ENCODE measurements around the gene EEA1.

Gene EEA1

GRCh38 chr12:92928421-92928961, 604 bp downstream of the EEA1 start:
- CTCF ChIA-PET, result interaction anchor here (1.0 to 2.4 kb wide), 2 partner anchors 13 to 491 kb away, joined by 4 to 6 read pairs; no protein-coding TSS in a partner anchor
- POLR2A ChIA-PET, result interaction anchor here (1.1 kb wide), 1 partner anchor 9 kb away, joined by 3 read pairs; no protein-coding TSS in a partner anchor
- DNase-seq (ENCODE audit: extremely low spot score), result no peak
- TF ChIP-seq, protein P1, sequence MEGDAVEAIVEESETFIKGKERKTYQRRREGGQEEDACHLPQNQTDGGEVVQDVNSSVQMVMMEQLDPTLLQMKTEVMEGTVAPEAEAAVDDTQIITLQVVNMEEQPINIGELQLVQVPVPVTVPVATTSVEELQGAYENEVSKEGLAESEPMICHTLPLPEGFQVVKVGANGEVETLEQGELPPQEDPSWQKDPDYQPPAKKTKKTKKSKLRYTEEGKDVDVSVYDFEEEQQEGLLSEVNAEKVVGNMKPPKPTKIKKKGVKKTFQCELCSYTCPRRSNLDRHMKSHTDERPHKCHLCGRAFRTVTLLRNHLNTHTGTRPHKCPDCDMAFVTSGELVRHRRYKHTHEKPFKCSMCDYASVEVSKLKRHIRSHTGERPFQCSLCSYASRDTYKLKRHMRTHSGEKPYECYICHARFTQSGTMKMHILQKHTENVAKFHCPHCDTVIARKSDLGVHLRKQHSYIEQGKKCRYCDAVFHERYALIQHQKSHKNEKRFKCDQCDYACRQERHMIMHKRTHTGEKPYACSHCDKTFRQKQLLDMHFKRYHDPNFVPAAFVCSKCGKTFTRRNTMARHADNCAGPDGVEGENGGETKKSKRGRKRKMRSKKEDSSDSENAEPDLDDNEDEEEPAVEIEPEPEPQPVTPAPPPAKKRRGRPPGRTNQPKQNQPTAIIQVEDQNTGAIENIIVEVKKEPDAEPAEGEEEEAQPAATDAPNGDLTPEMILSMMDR (IDR thresholded peaks at IDR 0.05; ENCODE audit: control extremely low read depth, extremely low read depth, low read depth, missing control alignments), result no peak

DNA sequence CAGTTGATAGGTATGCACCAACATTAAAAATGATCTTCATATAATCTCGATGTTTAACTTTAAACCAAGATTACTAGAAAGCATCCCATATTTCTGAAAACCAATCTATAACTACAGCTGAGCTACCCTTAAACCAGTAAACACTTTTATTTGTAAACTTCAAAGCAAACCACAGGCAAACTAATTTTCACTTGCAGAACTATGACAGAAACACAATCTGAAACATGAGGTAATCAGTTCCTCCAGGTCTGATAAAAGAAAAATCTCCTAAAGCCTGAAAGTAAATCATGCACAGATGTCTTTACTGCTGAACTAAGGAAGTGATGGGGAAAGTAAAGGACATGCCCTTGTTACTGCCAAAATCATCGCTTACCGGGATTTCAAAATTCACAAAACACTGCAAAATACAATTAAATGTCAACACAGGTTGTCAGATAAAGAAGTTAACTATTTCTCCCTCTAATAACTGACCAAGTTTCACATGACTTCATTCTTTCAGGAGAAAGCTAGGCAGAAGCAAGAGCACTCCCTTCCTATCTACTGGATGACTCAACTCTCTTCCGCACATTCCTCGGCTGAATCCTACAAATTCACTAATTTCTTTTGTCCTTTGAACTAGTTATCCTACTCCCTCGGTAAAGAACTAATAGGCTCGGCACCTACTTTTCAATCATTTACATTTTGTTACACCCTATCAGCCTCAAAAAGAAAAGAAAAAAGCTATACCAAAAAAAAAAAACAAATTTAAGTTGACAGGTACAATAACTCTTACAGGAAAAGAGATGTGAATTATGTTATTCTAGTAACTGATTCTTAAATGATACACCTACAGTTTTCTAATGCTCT, 1.4 kb downstream of the EEA1 start:
- peak; percentile 38 for DNase-seq (ENCODE audit: extremely low spot score)
- CTCF ChIA-PET, result interaction anchor here (1.0 to 2.4 kb wide), 16 partner anchors 10 to 1174 kb away, joined by 3 to 6 read pairs (median 4); no protein-coding TSS in a partner anchor
- TF ChIP-seq, protein P1 (IDR thresholded peaks at IDR 0.05; ENCODE audit: control extremely low read depth, extremely low read depth, low read depth, missing control alignments), result no peak
- POLR2A ChIA-PET, result interaction anchor here (0.7 kb wide), 1 partner anchor 263 kb away, joined by 3 read pairs; no protein-coding TSS in a partner anchor

- POLR2A ChIA-PET, result no interaction called here
- DNase-seq (ENCODE audit: extremely low spot score), result no peak
- TF ChIP-seq, protein P1 (IDR thresholded peaks at IDR 0.05; ENCODE audit: control extremely low read depth, extremely low read depth, low read depth, missing control alignments), result no peak
- CTCF ChIA-PET, result interaction anchor here (1.0 to 2.4 kb wide), 15 partner anchors 11 to 1175 kb away, joined by 3 to 6 read pairs (median 4); no protein-coding TSS in a partner anchor
Observed at GRCh38 chr12:92927055-92927435, 2.0 kb downstream of the EEA1 start.

DNA sequence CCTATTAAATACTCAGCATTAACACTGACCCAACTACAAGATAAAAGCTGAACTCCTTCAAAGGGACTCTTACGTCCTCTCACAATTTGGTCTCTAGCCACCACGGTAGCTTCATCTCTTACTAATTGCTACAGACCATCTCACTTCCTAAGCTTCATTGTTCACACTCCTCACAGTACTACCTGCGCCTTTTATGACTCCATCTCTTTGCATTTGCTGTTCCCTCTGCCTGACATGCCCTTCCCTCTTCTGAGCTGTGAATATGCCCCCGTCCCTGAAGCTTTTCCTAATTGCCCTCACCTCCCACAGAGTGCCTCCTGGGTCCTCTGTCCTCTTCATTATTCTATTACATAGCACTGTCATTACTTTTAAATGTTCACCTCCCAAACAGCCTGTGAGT, 2.5 kb downstream of the EEA1 start:
- ChIA-PET POLR2A (no interaction called here), CTCF (interaction anchor here (1.0 to 2.4 kb wide), 14 partner anchors 11 to 1175 kb away, joined by 3 to 6 read pairs (median 4); no protein-coding TSS in a partner anchor)
- TF ChIP-seq, protein P1 (IDR thresholded peaks at IDR 0.05; ENCODE audit: control extremely low read depth, extremely low read depth, low read depth, missing control alignments), result no peak
- no peak for DNase-seq (ENCODE audit: extremely low spot score)

GRCh38 chr12:92921877-92922276, 7.2 kb downstream of the EEA1 start:
- TF ChIP-seq, protein P1 (IDR thresholded peaks at IDR 0.05; ENCODE audit: control extremely low read depth, extremely low read depth, low read depth, missing control alignments), result no peak
- CTCF ChIA-PET, result no interaction called here
- POLR2A ChIA-PET, result interaction anchor here (0.6 kb wide), 1 partner anchor 12 kb away, joined by 3 read pairs; no protein-coding TSS in a partner anchor
- DNase-seq (ENCODE audit: extremely low spot score), result peak; percentile 47

DNA sequence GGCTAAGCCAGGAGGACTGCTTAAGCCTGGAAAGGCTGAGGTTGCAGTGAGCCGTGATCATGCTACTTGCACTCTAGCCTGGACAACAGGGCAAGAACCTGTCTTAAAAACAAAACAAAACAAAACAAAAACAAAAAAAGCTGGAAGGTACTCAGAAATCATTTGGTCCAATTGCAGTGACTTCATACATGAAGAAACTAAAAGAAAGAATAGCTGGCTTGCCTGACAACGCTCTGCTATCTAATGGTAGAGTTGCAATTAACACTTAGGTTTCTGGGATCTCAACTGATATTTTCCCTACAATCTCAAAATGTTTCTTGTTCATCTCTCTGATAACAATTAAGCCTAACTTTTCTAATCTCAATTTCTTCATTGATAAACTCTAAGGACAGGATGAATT, 13.7 kb downstream of the EEA1 start:
- POLR2A ChIA-PET, result no interaction called here
- CTCF ChIA-PET, result interaction anchor here (1.6 kb wide), 1 partner anchor 12 kb away, joined by 4 read pairs; no protein-coding TSS in a partner anchor
- DNase-seq (ENCODE audit: extremely low spot score), result no peak
- TF ChIP-seq, protein P1 (IDR thresholded peaks at IDR 0.05; ENCODE audit: control extremely low read depth, extremely low read depth, low read depth, missing control alignments), result no peak

Measured in GM10248 (cell line).